GM19452 (cell line): ENCODE data around the gene CAMK1D.
"Not testable (repeated sequence)": the region's sequence is repeated elsewhere in the genome, so short reads cannot be mapped to it uniquely, and the experiment has no call there.

ENCODE experiments used
- ATAC-seq: cut with Tn5 transposase; IDR thresholded peaks from one replicate; pipeline ENCODE4 v1.9.1; 2021; ENCODE audit not compliant: unreplicated experiment

The CAMK1D gene

GRCh38 chr10:12348870-12349628, at the start of gene CAMK1D:
CAMK1D (plus strand) TSS chr10:12349547.
- ATAC-seq, result peak; percentile 41

GRCh38 chr10:12301036-12301435, 48.3 kb upstream of the CAMK1D start:
- ATAC-seq, result not testable (repeated sequence)

GRCh38 chr10:12308057-12308456, 41.3 kb upstream of the CAMK1D start:
- ATAC-seq, result no peak

- no peak for ATAC-seq
These were observed 40.5 kb upstream of the CAMK1D start for GRCh38 chr10:12308736-12309375.

GRCh38 chr10:12309783-12310182, 39.6 kb upstream of the CAMK1D start:
- not testable (repeated sequence) for ATAC-seq

- ATAC-seq, result no peak
These were observed 34.5 kb upstream of the CAMK1D start for GRCh38 chr10:12314836-12315235.

- ATAC-seq, result no peak
These were observed 30.3 kb upstream of the CAMK1D start for GRCh38 chr10:12319076-12319475.

GRCh38 chr10:12320892-12321291, 28.5 kb upstream of the CAMK1D start:
- ATAC-seq, result no peak

GRCh38 chr10:12321641-12322040, 27.7 kb upstream of the CAMK1D start:
- ATAC-seq, result no peak

GRCh38 chr10:12322583-12323131, 26.7 kb upstream of the CAMK1D start:
- ATAC-seq, result no peak

GRCh38 chr10:12324530-12324929, 24.8 kb upstream of the CAMK1D start:
- no peak for ATAC-seq

GRCh38 chr10:12327074-12327473, 22.3 kb upstream of the CAMK1D start:
- no peak for ATAC-seq

GRCh38 chr10:12327476-12327875, 21.9 kb upstream of the CAMK1D start:
- no peak for ATAC-seq

- ATAC-seq, result not testable (repeated sequence)
These were observed 21.0 kb upstream of the CAMK1D start for GRCh38 chr10:12328312-12328711.

- no peak for ATAC-seq
These were observed 16.6 kb upstream of the CAMK1D start for GRCh38 chr10:12332572-12333379.

GRCh38 chr10:12333380-12334185, 15.8 kb upstream of the CAMK1D start:
- ATAC-seq, result peak; percentile 78

GRCh38 chr10:12334186-12334530, 15.2 kb upstream of the CAMK1D start:
- no peak for ATAC-seq

- not testable (repeated sequence) for ATAC-seq
These were observed 14.2 kb upstream of the CAMK1D start for GRCh38 chr10:12335169-12335568.

- ATAC-seq, result no peak
These were observed 11.6 kb upstream of the CAMK1D start for GRCh38 chr10:12337453-12338372.

- no peak for ATAC-seq
These were observed 10.4 kb upstream of the CAMK1D start for GRCh38 chr10:12338981-12339380.
